NCI-H748 (cell line): ENCODE data around the gene RPS13.
"Not testable (repeated sequence)": the region's sequence is repeated elsewhere in the genome, so short reads cannot be mapped to it uniquely, and the experiment has no call there.

ENCODE experiments used
- DNase-seq: peaks from one replicate; lab custom pipeline; 2025; ENCODE audit not compliant: unreplicated experiment; lab: John Stamatoyannopoulos, UW

RPS13 gene

DNA sequence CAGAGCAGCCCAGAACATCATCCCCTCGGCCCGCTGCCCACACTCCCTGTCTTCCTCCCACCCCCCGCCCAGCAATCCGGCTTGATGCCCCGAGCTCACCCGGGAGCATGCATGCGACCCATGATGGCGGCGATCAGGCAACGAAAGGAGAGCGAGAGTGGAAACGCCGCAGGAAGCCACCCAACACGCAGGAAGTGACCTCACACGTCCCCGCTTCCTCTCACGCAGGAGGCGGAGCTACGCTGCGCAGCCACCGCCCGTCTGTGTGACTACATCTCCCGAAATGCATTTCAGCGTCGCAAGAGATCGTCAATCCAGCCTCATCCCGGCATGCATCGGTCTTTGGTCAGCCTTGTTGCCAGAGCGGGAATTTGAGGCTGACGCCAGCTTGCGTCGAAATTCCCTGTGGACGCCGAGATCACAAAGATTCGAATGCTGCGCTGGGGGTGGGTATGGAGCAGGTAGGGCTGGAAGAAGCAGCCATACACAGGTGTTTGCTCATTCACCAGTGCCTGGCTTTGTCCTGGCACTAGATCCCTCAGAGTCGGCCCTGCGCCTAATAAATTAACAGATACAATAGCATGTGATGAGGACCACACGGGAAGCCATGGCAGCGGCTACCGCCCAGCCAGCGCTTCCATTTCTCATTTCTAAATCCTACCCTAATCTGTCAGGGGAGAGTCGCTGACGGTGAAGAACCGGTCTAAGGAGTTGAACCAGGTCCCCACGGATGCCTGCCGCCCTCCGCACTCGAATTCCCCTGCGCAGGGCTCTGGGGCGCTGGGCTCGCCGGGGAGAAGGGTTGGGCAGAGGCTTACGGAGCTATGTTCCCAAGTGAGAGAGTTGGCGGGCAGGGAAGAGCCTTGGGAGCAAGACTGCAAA is at the start of gene RPS13:
Gene RPS13, minus strand, starts transcription at position 148 of the 882 bp plus-strand sequence. Its CDS starts 26 bp downstream, at position 122.
- peak; percentile 99 for DNase-seq

DNA sequence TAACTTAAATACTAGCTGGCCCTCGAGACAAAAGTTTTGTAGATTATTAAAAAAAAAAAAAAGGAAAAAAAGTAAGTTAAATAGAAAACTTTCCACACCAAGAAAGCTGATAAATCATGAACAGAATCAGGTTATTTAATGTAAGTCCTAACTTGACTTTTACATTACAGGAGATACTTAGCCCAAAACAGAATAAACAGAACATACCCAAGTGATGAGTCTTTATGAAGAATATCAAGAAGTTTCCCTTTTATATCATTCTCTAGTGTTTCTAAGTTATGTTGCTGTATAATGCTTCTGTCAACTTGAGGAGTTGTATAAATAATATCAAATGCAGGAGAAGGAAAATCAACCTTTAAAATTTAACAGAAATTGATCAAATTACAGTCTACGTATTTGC is 44.5 kb upstream of the RPS13 start:
- DNase-seq: no peak

DNA sequence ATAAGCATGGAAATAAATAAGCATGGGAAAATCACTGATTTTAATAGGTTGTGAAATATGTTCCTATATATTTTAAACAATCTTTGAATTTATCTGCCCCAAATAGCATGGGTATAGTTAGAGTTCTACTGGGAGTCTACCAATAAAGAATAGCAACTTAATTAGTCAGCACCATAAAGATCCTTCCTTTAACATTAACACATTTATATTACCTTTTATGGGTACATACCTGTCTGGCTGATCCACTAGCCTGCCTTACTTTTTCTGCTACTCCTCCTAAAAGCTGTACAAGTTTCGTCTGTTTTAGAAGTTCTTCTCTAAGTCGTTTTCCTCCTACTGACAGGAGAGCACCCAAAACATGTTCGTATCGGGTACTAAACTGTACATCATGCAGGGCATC is 39.8 kb upstream of the RPS13 start:
- no peak for DNase-seq

DNA sequence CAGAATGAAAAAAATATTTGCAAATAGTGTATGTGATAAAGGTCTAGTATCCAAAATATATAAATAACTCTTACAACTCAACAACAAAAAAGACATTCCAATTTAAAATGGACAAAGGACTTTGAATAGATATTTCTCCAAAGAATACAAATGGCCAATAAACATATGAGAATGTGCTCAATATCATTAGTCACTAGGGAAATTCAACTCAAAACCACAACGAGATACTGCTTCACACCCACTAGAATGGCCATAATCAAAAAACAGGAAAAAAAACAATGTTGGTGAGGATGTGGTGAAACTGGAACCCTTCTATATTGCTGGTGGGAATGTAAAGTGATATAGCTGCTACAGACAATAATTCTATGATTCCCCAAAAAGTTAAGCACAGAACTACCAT is 38.6 kb upstream of the RPS13 start:
- DNase-seq: no peak

DNA sequence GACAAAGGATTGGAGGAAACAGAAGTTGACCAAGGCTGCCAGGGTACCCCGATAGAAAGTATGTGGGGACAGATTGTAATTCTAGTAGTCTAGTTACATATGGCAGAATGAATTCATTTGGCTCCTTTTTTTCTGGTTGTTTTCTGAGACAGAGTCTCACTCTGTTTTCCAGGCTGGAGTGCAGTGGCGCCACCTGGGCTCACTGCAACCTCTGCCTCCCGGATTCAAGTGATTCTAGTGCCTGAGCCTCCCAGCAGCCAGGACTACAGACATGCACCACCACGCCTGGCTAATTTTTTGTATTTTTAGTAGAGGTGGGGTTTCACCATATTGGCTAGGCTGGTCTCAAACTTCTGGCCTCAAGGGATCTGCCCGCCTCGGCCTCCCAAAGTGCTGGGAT is 30.3 kb upstream of the RPS13 start:
- DNase-seq: not testable (repeated sequence)

DNA sequence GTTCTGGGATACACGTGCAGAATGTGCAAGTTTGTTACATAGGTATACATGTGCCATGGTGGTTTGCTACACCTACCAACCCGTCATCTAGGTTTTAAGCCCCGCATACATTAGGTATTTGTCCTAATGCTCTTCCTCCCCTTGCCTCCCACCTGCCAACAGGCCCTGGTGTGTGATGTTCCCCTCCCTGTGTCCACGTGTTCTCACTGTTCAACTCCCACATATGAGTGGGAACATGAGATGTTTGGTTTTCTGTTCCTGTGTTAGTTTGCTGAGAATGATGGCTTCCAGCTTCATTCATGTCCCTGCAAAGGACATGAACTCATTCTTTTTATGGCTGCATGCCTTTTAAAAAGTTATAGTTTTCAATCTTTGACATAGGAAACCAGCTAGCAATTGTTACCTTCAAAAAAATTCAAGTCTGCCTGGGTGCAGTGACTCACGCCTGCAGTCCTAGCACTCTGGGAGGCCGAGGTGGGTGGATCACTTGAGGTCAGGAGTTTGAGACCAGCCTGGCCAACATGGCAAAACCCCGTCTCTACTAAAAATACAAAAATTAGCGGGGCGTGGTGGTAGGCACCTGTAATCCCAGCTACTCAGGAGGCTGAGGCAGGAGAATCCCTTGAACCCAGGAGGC is 28.1 kb upstream of the RPS13 start:
- not testable (repeated sequence) for DNase-seq

DNA sequence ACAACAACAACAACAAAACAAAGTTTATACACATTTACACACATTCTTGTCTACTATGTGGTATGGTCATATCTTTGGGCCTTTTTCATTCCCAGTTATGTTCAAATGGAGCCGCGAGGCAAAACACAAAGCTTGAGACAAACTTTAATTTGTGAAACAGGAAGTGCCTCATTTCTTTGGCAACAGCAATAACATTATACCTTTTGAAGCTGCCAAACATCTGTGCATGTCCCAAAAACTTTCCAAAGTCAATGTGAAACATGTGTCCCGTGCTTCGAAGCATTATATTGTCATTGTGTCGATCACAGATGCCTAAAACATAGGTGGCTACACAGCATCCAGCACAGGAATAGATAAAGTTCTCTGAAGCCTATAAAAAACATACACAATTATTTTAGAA is 25.0 kb upstream of the RPS13 start:
- no peak for DNase-seq

DNA sequence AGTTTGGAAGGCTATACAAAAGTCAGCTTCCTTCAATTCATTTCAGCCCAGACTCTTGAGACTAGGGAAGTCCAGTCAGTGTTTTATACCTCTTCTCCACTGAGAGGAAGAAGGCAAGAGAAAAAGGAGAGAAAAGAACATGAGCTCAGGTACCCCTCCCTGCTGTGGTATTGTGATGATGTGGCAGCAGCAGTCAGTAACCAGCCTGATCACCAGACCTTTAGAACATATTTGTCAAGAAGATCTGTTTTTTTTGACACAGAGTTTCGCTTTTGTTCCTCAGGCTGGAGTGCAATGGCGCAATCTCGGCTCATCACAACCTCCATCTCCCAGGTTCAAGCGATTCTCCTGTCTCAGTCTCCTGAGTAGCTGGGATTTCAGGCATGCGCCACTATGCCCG is 21.2 kb upstream of the RPS13 start:
- no peak for DNase-seq

DNA sequence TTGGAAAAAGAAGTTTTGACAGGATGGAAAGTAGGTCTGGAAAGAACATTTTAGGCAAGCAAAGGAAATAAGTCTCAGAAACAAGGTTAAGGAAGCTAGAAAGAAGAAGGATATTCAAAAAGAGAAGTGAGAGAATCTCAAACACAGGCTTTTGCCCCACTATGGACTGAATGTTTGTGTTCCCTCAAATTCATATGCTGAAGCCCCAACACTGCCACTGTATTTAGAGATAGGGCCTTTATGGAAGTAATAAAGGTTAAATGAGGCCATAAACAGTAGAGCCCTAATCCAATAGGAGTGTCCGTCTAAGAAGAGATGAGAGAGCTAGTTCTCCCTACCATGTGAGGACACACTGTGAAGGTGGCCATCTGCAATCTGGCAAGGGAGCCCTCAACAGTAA is 20.6 kb upstream of the RPS13 start:
- DNase-seq: no peak

DNA sequence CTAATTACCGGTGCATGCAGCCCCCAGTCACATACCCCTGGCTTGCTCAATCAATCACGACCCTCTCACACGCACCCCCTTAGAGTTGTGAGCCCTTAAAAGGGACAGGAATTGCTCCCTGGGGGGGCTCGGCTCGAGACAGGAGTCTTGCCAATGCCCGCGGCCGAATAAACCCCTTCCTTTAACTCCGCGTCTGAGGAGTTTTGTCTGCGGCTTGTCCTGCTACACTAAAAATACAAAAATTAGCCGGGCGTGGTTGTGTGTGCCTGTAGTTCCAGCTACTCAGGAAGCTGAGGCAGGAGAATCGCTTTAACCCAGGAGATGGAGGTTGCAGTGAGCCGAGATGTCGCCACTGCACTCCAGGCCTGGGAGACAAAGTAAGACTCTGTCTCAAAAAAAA is 8.5 kb upstream of the RPS13 start:
- not testable (repeated sequence) for DNase-seq

DNA sequence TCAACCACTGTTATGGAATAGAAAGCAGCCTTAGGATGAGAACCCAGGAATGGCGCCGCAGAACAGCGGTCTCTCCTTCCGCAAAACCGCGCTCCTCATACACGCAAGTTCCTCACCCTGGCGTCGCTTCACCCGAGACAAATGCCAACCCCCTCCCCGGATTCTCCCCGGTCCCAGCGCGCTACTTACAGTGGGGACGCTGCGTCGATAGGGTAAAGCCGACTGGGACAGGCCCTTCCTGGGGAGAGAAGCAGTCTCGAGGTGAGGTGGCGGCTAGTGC is 287 bp downstream of the RPS13 start:
- peak; percentile 63 for DNase-seq

DNA sequence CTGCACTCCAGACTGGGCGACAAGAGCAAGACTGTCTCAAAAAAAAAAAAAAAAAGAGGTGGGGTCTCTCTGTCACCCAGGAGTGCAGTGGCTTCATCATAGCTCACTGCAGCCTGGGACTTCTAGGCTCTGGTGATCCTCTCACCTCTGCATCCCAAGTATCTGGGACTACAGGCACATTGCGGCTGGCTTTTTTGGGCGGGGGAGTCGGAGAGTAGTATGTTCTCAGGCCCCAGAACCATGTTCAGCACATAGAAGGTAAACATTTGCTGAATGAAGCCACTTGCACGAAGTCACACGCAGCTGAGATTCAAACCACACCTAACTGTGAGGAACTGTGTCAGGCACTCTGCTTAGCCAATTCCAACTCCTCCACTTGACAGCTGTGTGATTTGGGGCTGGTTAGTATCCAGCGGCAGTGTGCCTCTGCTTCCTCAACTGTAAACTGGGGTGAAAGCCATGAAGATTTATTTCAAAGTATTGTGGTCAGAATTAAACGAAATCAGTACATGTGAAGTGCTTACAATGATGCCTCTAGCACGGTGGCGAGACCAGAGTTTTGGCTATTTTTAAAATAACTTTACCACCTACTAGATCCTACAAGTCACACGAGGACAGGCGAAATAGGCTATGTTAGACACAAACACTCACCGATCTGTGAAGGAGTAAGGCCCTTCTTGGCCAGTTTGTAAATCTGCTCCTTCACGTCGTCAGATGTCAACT is 789 bp downstream of the RPS13 start:
- peak; percentile 6 for DNase-seq

DNA sequence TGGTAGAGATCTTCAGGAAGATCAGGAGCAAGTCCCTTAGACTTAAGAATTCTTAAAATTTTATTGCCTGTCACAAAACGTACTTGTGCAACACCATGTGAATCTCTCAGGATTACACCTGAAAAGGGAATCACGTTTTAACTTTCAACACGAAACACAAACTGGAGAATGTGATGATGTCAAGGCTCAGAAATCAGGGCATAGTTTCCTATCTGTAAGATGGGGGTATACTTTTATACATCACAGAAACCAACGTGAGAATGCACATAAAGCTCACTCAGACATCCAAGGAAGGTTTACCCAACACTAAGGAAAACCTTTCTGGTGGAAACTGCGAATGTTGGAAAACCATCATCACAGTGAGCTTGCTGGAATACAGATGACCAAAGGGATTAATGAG is 2.0 kb downstream of the RPS13 start:
- no peak for DNase-seq

DNA sequence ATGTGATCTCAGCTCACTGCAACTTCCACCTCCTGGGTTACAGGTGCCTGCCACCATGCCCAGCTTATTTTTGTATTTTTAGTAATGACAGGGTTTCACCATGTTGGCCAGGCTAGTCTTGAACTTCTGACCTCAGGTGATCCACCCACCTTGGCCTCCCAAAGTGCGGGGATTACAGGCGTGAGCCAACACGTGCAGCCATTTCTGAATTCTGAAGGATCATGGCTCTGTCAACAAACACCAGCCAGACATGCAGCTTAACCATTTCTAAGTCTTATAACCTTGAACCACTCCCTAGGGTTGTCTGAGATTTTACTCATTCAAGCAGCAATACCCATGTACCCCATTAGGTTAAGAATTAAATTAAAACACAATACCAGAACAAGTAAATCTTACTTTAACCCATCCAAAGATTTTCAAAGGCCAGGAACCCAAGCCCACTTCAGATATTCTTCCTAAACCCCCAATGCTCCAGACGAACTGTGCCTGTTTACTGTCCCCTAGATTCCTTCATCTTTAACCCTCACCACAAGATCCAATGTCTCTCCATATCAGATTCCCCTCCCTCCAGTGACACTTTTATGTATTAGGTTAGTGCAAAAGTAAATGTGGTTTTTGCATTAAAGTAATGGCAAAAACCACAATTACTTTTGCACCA is 4.0 kb downstream of the RPS13 start:
- DNase-seq: no peak

DNA sequence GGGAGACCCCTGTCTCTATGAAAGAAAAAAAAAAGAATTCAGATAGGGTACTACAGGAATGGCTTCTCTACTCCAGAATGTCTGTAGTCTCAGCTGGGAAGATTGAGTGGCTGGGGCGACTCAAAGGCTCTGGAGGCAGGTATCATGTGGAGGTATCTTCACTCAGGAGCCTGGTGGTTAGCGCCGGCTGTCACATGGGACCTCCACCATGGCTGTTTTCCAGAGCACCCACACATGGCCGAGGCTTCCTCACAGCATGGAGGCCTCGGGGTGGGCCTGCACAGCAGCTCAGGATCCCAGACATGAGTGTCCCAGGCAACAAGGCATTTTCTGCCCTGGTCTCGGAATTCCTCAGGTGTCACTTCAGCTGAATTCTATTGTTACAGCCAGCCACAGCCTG is 10.1 kb downstream of the RPS13 start:
- no peak for DNase-seq

DNA sequence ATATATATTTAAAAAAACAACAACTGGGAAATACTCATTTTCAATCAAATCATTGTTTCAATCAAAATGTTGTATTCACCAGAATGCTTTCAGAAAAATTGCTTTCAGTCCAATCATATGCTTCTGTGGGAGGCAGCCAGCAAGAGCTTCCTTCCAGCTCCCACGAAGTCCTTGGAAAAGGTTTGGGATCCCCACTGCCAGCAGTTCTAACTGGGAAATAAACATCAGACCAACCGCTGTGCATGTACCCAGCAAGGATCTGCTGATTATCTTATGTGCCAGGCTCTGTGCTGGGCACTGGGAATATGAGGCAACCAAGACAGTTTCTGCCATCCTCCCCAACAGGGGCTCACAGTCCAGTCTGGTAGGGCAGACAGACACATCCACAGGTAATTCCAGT is 10.8 kb downstream of the RPS13 start:
- DNase-seq: no peak

DNA sequence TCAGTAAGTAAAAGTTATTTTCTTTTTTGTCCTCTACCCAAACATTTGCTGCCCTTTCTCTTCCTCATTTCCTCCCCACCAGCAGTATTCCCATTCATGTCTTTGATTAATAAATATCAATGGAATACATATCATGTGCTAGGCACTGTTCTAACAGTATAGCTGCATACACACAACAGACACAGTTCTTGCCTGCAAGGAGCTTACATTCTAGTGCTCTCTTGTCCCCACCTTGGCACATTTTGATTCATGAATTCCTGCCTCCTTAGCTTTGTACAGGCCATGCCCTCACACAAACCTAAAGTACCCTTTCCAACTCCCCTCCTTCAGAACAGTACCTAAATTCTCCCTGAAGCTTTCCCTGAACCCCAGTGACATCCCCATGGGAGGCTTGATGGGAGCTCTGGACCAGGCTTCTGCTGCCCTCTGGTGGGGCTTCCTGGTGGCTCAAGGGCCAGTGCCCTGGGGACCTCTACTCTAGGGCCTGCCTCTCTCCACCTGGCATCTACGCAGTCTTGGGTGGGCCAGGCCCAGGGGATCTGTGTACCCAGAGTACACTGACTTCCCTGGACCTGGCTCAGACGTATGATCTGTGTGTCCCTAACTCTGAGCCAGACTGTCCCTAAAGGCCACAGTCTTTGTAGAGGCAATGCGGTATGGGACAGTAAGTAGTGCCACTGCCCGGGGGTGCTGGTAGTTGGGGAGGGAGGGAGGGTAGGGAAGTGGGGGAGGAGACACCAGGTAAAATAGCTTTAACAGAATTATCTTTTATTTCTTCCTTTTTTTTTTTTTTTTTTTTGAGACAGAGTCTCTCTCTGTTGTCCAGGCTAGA is 14.1 kb downstream of the RPS13 start:
- DNase-seq: peak; percentile 67

DNA sequence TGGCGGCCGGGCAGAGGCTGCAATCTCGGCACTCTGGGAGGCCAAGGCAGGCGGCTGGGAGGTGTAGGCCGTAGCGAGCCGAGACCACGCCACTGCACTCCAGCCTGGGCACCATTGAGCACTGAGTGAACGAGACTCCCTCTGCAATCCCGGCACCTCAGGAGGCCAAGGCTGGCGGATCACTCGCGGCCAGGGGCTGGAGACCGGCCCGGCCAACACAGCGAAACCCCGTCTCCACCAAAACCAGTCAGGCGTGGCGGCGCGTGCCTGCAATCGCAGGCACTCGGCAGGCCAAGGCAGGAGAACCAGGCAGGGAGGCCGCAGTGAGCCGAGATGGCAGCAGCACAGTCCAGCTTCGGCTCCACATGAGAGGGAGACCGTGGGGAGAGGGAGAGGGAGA is 26.3 kb downstream of the RPS13 start:
- DNase-seq: not testable (repeated sequence)

DNA sequence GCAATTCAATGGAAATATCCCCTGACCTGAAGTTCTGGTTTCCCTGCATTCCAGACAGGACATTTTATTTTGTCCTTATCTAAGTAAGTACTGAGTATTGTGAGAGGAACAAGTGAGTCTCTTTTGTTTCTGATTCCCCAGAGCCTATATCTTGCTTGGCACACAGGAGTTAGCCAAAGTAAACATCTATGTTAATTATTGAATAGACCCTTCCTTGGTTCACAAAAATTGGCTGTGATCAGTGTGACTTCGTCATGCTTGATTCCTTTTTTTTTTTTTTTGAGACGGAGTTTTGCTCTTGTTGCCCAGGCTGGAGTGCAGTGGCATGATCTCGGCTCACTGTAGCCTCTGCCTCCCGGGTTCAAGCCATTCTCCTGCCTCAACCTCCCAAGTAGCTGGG is 29.0 kb downstream of the RPS13 start:
- DNase-seq: not testable (repeated sequence)

DNA sequence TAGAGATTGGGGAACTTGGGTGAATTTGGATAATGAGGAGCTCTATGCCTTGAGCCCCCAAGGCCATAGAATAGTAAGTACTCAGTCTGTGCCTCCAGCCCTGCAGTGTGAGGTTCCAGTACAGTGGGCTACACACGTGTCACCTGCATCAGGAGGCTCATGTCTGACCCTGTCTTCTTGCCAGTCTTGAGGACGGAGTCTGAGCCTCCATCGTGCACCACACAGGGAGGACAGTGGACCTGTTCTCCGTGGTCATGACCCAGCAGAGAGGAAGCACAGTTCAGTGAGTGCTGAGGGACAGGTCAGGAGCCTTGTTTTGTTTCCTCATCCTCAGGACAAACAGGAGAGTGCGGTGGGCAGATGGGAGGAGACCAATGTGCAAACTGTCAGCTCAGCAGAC is 30.8 kb downstream of the RPS13 start:
- DNase-seq: no peak
